ENCODE data around the gene STMN3.
"Not testable (repeated sequence)": the region's sequence is repeated elsewhere in the genome, so short reads cannot be mapped to it uniquely, and the experiment has no call there.

STMN3 gene

GRCh38 chr20:63641146-63641791, 12.0 kb downstream of the STMN3 start:
- Histone ChIP-seq H3K27me3 (ENCODE audit: insufficient read depth, low read length) (peaks cover 13% of the 10 kb centered on the region; the same call in 1 of the 2 replicates), H3K9me2 (ENCODE audit: low read depth, low read length) (no peaks in the 10 kb centered on the region), H2AFZ (ENCODE audit: low read length) (no peak overlapping the region), H3K4me3 (ENCODE audit: low read depth, low read length, poor library complexity, severe bottlenecking) (peak overlapping the region; percentile 80), H4K20me1 (ENCODE audit: insufficient read depth, low read length) (no peaks in the 10 kb centered on the region), H3K79me2 (ENCODE audit: insufficient read depth, low read length) (no peaks in the 10 kb centered on the region), H3F3A (ENCODE audit: insufficient read depth, low read length) (peaks cover 5% of the 10 kb centered on the region; the same call in 1 of the 2 replicates), H3K27ac (ENCODE audit: low read depth, low read length, poor library complexity, severe bottlenecking) (peak overlapping the region; percentile 85), H3K36me3 (ENCODE audit: insufficient read depth, low read length) (no peaks in the 10 kb centered on the region), H3K4me1 (ENCODE audit: insufficient read depth, low read length, severe bottlenecking) (peaks cover 43% of the 10 kb centered on the region), H3K9ac (ENCODE audit: low read length) (peak overlapping the region; percentile 83), H3K9me3 (ENCODE audit: low read length) (no peaks in the 10 kb centered on the region), H3K4me2 (ENCODE audit: low read length) (peak overlapping the region; percentile 84)
- TF ChIP-seq, protein P1, sequence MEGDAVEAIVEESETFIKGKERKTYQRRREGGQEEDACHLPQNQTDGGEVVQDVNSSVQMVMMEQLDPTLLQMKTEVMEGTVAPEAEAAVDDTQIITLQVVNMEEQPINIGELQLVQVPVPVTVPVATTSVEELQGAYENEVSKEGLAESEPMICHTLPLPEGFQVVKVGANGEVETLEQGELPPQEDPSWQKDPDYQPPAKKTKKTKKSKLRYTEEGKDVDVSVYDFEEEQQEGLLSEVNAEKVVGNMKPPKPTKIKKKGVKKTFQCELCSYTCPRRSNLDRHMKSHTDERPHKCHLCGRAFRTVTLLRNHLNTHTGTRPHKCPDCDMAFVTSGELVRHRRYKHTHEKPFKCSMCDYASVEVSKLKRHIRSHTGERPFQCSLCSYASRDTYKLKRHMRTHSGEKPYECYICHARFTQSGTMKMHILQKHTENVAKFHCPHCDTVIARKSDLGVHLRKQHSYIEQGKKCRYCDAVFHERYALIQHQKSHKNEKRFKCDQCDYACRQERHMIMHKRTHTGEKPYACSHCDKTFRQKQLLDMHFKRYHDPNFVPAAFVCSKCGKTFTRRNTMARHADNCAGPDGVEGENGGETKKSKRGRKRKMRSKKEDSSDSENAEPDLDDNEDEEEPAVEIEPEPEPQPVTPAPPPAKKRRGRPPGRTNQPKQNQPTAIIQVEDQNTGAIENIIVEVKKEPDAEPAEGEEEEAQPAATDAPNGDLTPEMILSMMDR (IDR thresholded peaks at IDR 0.05; ENCODE audit: low read length) = no peak
- no peak for TF ChIP-seq EZH2 (IDR thresholded peaks at IDR 0.05; ENCODE audit: borderline replicate concordance, low read length)

GRCh38 chr20:63640686-63641085, 12.5 kb downstream of the STMN3 start:
- H4K20me1 ChIP-seq (ENCODE audit: insufficient read depth, low read length); H3K9me3 ChIP-seq (ENCODE audit: low read length); H3K9me2 ChIP-seq (ENCODE audit: low read depth, low read length); H3K79me2 ChIP-seq (ENCODE audit: insufficient read depth, low read length); H2AFZ ChIP-seq (ENCODE audit: low read length); H3F3A ChIP-seq (ENCODE audit: insufficient read depth, low read length); H3K36me3 ChIP-seq (ENCODE audit: insufficient read depth, low read length): not testable (repeated sequence)
- Histone ChIP-seq H3K4me3 (ENCODE audit: low read depth, low read length, poor library complexity, severe bottlenecking) (peak overlapping the region; percentile 80), H3K4me2 (ENCODE audit: low read length) (peak overlapping the region; percentile 67), H3K9ac (ENCODE audit: low read length) (peak overlapping the region; percentile 70), H3K4me1 (ENCODE audit: insufficient read depth, low read length, severe bottlenecking) (peaks cover 47% of the 10 kb centered on the region), H3K27me3 (ENCODE audit: insufficient read depth, low read length) (peaks cover 13% of the 10 kb centered on the region; the same call in 1 of the 2 replicates), H3K27ac (ENCODE audit: low read depth, low read length, poor library complexity, severe bottlenecking) (peak overlapping the region; percentile 95)

GRCh38 chr20:63640086-63640485, 13.1 kb downstream of the STMN3 start:
- Histone ChIP-seq H3K9ac (ENCODE audit: low read length) (peak overlapping the region; percentile 70; the same call in 1 of the 2 replicates), H2AFZ (ENCODE audit: low read length) (no peak overlapping the region), H3K9me2 (ENCODE audit: low read depth, low read length) (no peaks in the 10 kb centered on the region), H3K4me2 (ENCODE audit: low read length) (peak overlapping the region; percentile 67), H3F3A (ENCODE audit: insufficient read depth, low read length) (peaks cover 5% of the 10 kb centered on the region; the same call in 1 of the 2 replicates), H3K27me3 (ENCODE audit: insufficient read depth, low read length) (0 out of 2 replicates have a peak, but pooled peaks cover 13% of the 10 kb centered on the region), H3K4me3 (ENCODE audit: low read depth, low read length, poor library complexity, severe bottlenecking) (peak overlapping the region; percentile 80), H3K4me1 (ENCODE audit: insufficient read depth, low read length, severe bottlenecking) (peaks cover 53% of the 10 kb centered on the region), H3K9me3 (ENCODE audit: low read length) (no peaks in the 10 kb centered on the region), H3K27ac (ENCODE audit: low read depth, low read length, poor library complexity, severe bottlenecking) (peak overlapping the region; percentile 95), H4K20me1 (ENCODE audit: insufficient read depth, low read length) (no peaks in the 10 kb centered on the region), H3K36me3 (ENCODE audit: insufficient read depth, low read length) (no peaks in the 10 kb centered on the region), H3K79me2 (ENCODE audit: insufficient read depth, low read length) (no peaks in the 10 kb centered on the region)
- TF ChIP-seq, protein P1 (IDR thresholded peaks at IDR 0.05; ENCODE audit: low read length) = no peak
- no peak for TF ChIP-seq EZH2 (IDR thresholded peaks at IDR 0.05; ENCODE audit: borderline replicate concordance, low read length)
